Heart left ventricle (tissue), 13 donors: ENCODE measurements around the gene MTMR4.

Experiments used
- CTCF ChIP-seq, 12 donors: fragments of 200-600 bp; sonication (generic) in 4 of 12; IDR thresholded peaks; one replicate each; pipeline versions ENCODE4 v1.5.0 to v1.8.0; 2018 to 2022; ENCODE audit warnings: antibody characterized with exemption in 12 of 12, mild to moderate bottlenecking in 5 of 12
- POLR2A ChIP-seq, 2 donors: fragments of 450-650 bp; IDR thresholded peaks; one replicate each; pipeline ENCODE4 v1.6.1; 2017; ENCODE audit warnings: antibody characterized with exemption in 2 of 2, mild to moderate bottlenecking in 2 of 2, moderate library complexity in 2 of 2
- donor health status: ischemic (EF 13 %, LVEDD 7.1; RV severe dilation, severe dysfunction).
- donor health status: DM: no; HTN: yes; CAD: no.
- donor health status: DM: no; HTN: no; CAD: no.
- donor health status: ischemic (EF 25% LVEDD 6.9; RV normal size, moderate dysfunction).
- donor health status: ischemic (EF 25% LVEDD 5.7; RV mildly dilated, moderate dysfunction).
- donor health status: ischemic (EF 35%, LVEDD 5.7; RV mildly dilated, moderate dysfunction).
- donor health status: nonischemic (EF 11% LVEDD 7.7; RV severe dilation, severe dysfunction).
- donor health status: DM: yes; HTN: yes; CAD: no.
- donor health status: PGD.
- donor health status: ischemic (EF 29% LVEDD 5.4; RV normal size, mild dysfunction).
- donor health status: nonischemic (EF 23%, LVEDD 6.1; RV moderate dilation, normal function).

DNA sequence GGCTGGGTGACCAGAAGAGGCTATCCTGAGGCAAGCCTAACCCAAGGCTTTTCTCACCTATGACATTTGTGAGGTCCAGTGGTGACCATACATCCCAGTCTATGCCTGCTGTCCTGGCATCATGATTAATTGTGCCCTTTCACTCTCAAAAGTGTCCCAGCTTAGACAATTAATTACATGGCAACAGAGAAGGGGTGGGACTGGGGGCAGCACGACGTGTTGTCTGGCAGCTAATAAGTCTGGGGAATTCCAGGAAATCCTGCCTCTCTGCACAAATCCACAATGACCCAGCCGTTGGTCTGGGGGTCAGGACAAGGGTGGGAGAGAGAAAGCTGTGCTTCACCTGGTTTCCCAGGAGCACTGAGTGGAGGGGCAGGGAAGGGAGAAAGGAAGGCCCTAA is 14.0 kb upstream of the MTMR4 start:
- TF ChIP-seq POLR2A (IDR thresholded peaks at IDR 0.05): no peak
- no peak for TF ChIP-seq CTCF (IDR thresholded peaks at IDR 0.05)
